K562 (cell line): ENCODE measurements around the gene OR2A25. TPM values are rescaled to one million over a fixed set of nuclear protein-coding genes. Genes with fewer than 3 reads are reported as not detected.

Experiments used
- ATAC-seq: fragments of 200-7000 bp; cut with Tn5 transposase; 3 replicates; pipeline ENCODE4 v1.9.1; 2020; ENCODE audit warnings: moderate library complexity
- BruUV-seq: library from RNA; stranded (reverse); fragments of 400-500 nt; replicated peaks from 2 replicates; lab custom pipeline; 2021; lab: Mats Ljungman, UMichigan
- CTCF ChIA-PET: fragments of 300-600 bp; formaldehyde crosslinking; extraction: SDS; loops from one replicate; lab custom pipeline; 2021; ENCODE audit warnings: low intra/inter-chr PET ratio; lab: Yijun Ruan, JAX
- POLR2A ChIA-PET: fragments of 300-600, 350-650 bp; sonication (Branson Sonifier 250); formaldehyde crosslinking; extraction: SDS; loops from one replicate; lab custom pipeline; 2021; ENCODE audit warnings: antibody characterized with exemption, inconsistent platforms; lab: Yijun Ruan, JAX
- DNase-seq, 4 experiments: peaks; one replicate each; pipeline versions ENCODE4 v3.0.0 to v3.0.0-alpha.2; 2011 to 2018; ENCODE audit warnings: low spot score in 3 of 4, mixed read lengths in 3 of 4; ENCODE audit errors: extremely low read depth in 1 of 4
- FAIRE-seq: peaks from 2 replicates; lab custom pipeline; 2011; peaks lifted over from hg19 to GRCh38; lab: Jason Lieb, UNC
- H2AFZ ChIP-seq: 2 replicates; pipeline ENCODE4 v1.6.0; 2011; ENCODE audit warnings: low read depth, low read length, control low read depth, inconsistent platforms
- H3K27ac ChIP-seq: fragments of 200-600 bp; 3 replicates; pipeline ENCODE4 v1.8.0; 2011; ENCODE audit warnings: low read depth, mild to moderate bottlenecking, control low read depth, inconsistent platforms, low read length, moderate library complexity, mixed read lengths; ENCODE audit errors: extremely low read depth
- H3K27me3 ChIP-seq, 2 experiments: fragments of 300-600 bp in 1 of 2; 2 replicates in 1 of 2; 3 replicates in 1 of 2; pipeline versions ENCODE4 v1.6.0 to v1.8.0; 2011; ENCODE audit warnings: inconsistent platforms in 2 of 2, low read length in 2 of 2, mild to moderate bottlenecking in 1 of 2, mixed read lengths in 1 of 2, moderate library complexity in 1 of 2; ENCODE audit not compliant: control insufficient read depth in 2 of 2, insufficient read depth in 2 of 2
- H3K36me3 ChIP-seq: fragments of 300-600 bp; 3 replicates; pipeline ENCODE4 v1.8.0; 2011; ENCODE audit warnings: mild to moderate bottlenecking, low read length, inconsistent platforms; ENCODE audit not compliant: control insufficient read depth, insufficient read depth
- H3K4me1 ChIP-seq, 2 experiments: fragments of 200-600 bp in 1 of 2; replicated peaks in 1 of 2; 2 replicates in 1 of 2; 3 replicates in 1 of 2; pipeline versions ENCODE4 v1.5.1 to v1.8.0; 2011; ENCODE audit warnings: inconsistent platforms in 2 of 2, low read length in 2 of 2, mild to moderate bottlenecking in 1 of 2, mixed read lengths in 1 of 2, moderate library complexity in 1 of 2; ENCODE audit not compliant: control insufficient read depth in 2 of 2, insufficient read depth in 2 of 2
- H3K4me2 ChIP-seq: 2 replicates; pipeline ENCODE4 v1.6.1; 2011; ENCODE audit warnings: low read length, control low read depth, inconsistent platforms, mixed read lengths; ENCODE audit not compliant: insufficient read depth
- H3K4me3 ChIP-seq: fragments of 200-600 bp; sonication (generic), shearing (Covaris generic); 2 replicates; pipeline ENCODE4 v1.5.1; 2016; ENCODE audit warnings: control low read depth, inconsistent platforms
- H3K79me2 ChIP-seq: fragments of 200-600 bp; 3 replicates; pipeline ENCODE4 v1.8.0; 2011; ENCODE audit warnings: low read length, inconsistent platforms; ENCODE audit not compliant: control insufficient read depth, insufficient read depth
- H3K9ac ChIP-seq, 2 experiments: 2 replicates each; pipeline versions ENCODE4 v1.6.0 to v1.6.1; 2011; ENCODE audit warnings: low read depth in 2 of 2, low read length in 2 of 2, control low read depth in 1 of 2, inconsistent platforms in 1 of 2, mild to moderate bottlenecking in 1 of 2, mixed read lengths in 1 of 2; ENCODE audit not compliant: insufficient read depth in 1 of 2
- H3K9me1 ChIP-seq: one replicate; pipeline ENCODE4 v1.6.0; 2011; ENCODE audit warnings: inconsistent platforms, mild to moderate bottlenecking, low read length, moderate library complexity; ENCODE audit not compliant: control insufficient read depth, insufficient read depth
- H3K9me3 ChIP-seq: replicated peaks from 2 replicates; pipeline ENCODE4 v1.5.1; 2011; ENCODE audit warnings: low read depth, low read length, inconsistent platforms; ENCODE audit not compliant: control insufficient read depth, insufficient read depth
- H4K20me1 ChIP-seq: replicated peaks from 2 replicates; pipeline ENCODE4 v1.6.1; 2011; ENCODE audit warnings: low read length, inconsistent platforms, mixed read lengths; ENCODE audit not compliant: control insufficient read depth, insufficient read depth
- ATF7 ChIP-seq: fragments of 450-650 bp; IDR thresholded peaks from 2 replicates; pipeline ENCODE4 v1.7.1; 2014; ENCODE audit warnings: mild to moderate bottlenecking, moderate library complexity
- ELF2 ChIP-seq: fragments of 250-450 bp; sonication (Bioruptor Pico); IDR thresholded peaks from 2 replicates; pipeline ENCODE4 v1.5.0; 2021; ENCODE audit warnings: mild to moderate bottlenecking
- ETV6 ChIP-seq, 3 experiments: fragments of 150-350 bp in 1 of 3; sonication (generic) in 1 of 3; formaldehyde crosslinking in 1 of 3; IDR thresholded peaks; 2 replicates each; pipeline versions ENCODE4 v1.6.1 to v1.8.0; 2014 to 2022; ENCODE audit warnings: borderline replicate concordance in 2 of 3, low read depth in 2 of 3, antibody characterized with exemption in 1 of 3, low read length in 1 of 3, mild to moderate bottlenecking in 1 of 3, missing genetic modification reagents in 1 of 3
- FOXM1 ChIP-seq, 2 experiments: fragments of 450-650 bp in 1 of 2; sonication (generic) in 1 of 2; formaldehyde crosslinking in 1 of 2; IDR thresholded peaks; 2 replicates each; pipeline versions ENCODE4 v1.6.1 to v1.9.0; 2017 to 2022; ENCODE audit warnings: low read depth in 2 of 2, mild to moderate bottlenecking in 2 of 2, missing genetic modification reagents in 1 of 2, moderate library complexity in 1 of 2
- HDGF ChIP-seq: fragments of 450-650 bp; IDR thresholded peaks from 2 replicates; pipeline ENCODE4 v1.6.1; 2016
- MED1 ChIP-seq: sonication (generic); formaldehyde crosslinking; IDR thresholded peaks from 2 replicates; pipeline ENCODE4 v1.8.1; 2023; ENCODE audit warnings: missing genetic modification reagents, borderline replicate concordance
- PHTF2 ChIP-seq: fragments of 250-450 bp; sonication (Bioruptor Pico); IDR thresholded peaks from 2 replicates; pipeline ENCODE4 v1.5.0; 2021; ENCODE audit warnings: mild to moderate bottlenecking
- ZNF165 ChIP-seq: fragments of 250-450 bp; sonication (Bioruptor Pico); IDR thresholded peaks from 2 replicates; pipeline ENCODE4 v1.4.0; 2020; ENCODE audit warnings: borderline replicate concordance
- WGBS: fragments of 100-300 bp; shearing (Covaris generic); methylation state at CpG from one replicate; pipeline ENCODE4 v1.1.6; 2016; ENCODE audit warnings: low coverage, mixed read lengths; ENCODE audit not compliant: insufficient coverage; ENCODE audit errors: missing lambda C conversion rate; 5-methylcytosine and 5-hydroxymethylcytosine counted together
- in situ Hi-C: fragments of 300-500 bp; cut with MboI; formaldehyde crosslinking; loops from 4 replicates; pipeline ENCODE4 v1.15.0; 2018; ENCODE audit warnings: inconsistent platforms, mixed read lengths
- intact Hi-C: fragments of 100-400 bp; cut with micrococcal nuclease; formaldehyde crosslinking; loops from 2 replicates; pipeline ENCODE4 v1.14.2; 2022
- polyA plus RNA-seq, 8 experiments: library from polyadenylated mRNA; depleted of rRNA in 4 of 8; stranded (reverse) in 5 of 8; unstranded in 3 of 8; fragments of >200 nt; fragmentation: Nextera tagmentation in 2 of 8; fragmentation: Illumina TruSeq in 1 of 8; extraction: Ambion mirVana in 2 of 8; extraction: Trizol in 1 of 8; gene quantifications; 2 replicates each; pipeline versions ENCODE4 v1.2.1 to v1.2.3, GENCODE V29; 2011 to 2014; ENCODE audit warnings: inconsistent platforms in 1 of 8, missing spikeins in 1 of 8
- total RNA-seq, 7 experiments: library from RNA; depleted of rRNA in 6 of 7; stranded (reverse); fragments of >200 nt in 6 of 7; fragmentation: Illumina TruSeq in 2 of 7; extraction: Trizol in 2 of 7; gene quantifications; 2 replicates each; pipeline versions ENCODE4 v1.2.1 to v1.2.3, GENCODE V29; 2011 to 2021; ENCODE audit warnings: low replicate concordance in 1 of 7

The OR2A25 gene
- total and polyA plus RNA-seq, 9 of the 15 experiments (the other 6 are each of a cell fraction or from before 2014, with no cell fraction given) = not detected

DNA sequence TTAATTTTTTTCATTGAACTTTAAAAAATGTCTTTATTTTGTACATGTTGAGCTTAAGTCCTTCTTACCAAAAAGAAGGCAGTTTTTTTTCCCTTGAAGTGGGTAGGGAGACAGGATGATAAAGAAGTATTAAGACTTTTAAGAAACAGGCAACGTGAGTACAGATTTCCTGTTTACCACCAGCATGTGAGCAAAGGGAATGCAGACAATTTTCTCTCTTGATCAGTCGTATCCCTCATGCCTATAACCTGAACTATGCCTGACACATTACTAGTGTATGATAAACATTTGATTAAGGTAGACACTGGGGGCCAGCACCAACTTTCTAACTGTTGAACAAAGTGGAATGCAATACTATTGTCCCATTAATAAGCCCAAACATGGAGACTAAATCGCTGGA, 31.0 kb downstream of the OR2A25 start:
- Histone ChIP-seq H3K27ac (no peak overlapping the region), H3K4me3 (no peak overlapping the region), H3K79me2 (no peaks in the 10 kb centered on the region), H2AFZ (no peak overlapping the region), H3K27me3 (no peaks in the 10 kb centered on the region), H4K20me1 (no peaks in the 10 kb centered on the region), H3K4me1 (no peaks in the 10 kb centered on the region), H3K9me1 (no peaks in the 10 kb centered on the region), H3K9ac (no peak overlapping the region), H3K9me3 (no peaks in the 10 kb centered on the region), H3K36me3 (no peaks in the 10 kb centered on the region), H3K4me2 (no peak overlapping the region)
- DNase-seq (no peak), FAIRE-seq (no peak), ATAC-seq (no peak)
- ChIA-PET POLR2A (no interaction called here), CTCF (no interaction called here)
- no peak for TF ChIP-seq ETV6 (IDR thresholded peaks at IDR 0.05; ENCODE audit: borderline replicate concordance in 1 of 2, low read depth in 2 of 2, low read length in 1 of 2)
- no peak for TF ChIP-seq ETV6 (CRISPR knock-in tag; IDR thresholded peaks at IDR 0.05; ENCODE audit: borderline replicate concordance)
- intact Hi-C loops = no loop called here
- no TSS peak for BruUV-seq
- in situ Hi-C loops = no loop called here
- WGBS = 2% methylated on average over 3 of the region's 3 CpGs

DNA sequence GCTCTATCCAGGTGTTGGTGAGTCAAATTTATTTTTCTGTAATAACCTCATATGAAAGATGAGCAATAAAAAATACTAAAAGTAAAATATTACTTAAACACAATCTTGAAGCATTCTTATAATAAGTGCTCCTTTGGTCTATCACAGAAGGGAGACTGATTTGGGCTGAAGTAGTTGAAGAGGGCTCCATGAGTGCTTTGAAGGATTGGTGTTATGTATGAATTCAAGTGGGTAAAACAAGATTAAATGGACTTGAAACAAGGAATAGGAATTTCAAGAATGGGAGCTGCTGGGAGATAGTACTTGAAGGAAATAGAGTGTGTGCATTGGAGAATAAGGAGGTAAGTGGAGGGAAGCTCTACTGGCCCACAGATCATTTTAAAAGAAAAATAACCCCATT, 32.4 kb downstream of the OR2A25 start:
- ChIA-PET POLR2A (no interaction called here), CTCF (no interaction called here)
- Histone ChIP-seq H3K9me1 (no peaks in the 10 kb centered on the region), H3K4me3 (no peak overlapping the region), H3K9me3 (no peaks in the 10 kb centered on the region), H3K36me3 (no peaks in the 10 kb centered on the region), H3K9ac (no peak overlapping the region), H3K4me2 (no peak overlapping the region), H3K27ac (no peak overlapping the region), H4K20me1 (no peaks in the 10 kb centered on the region), H3K79me2 (no peaks in the 10 kb centered on the region), H3K27me3 (no peaks in the 10 kb centered on the region), H3K4me1 (no peaks in the 10 kb centered on the region), H2AFZ (no peak overlapping the region)
- FAIRE-seq = no peak
- intact Hi-C loops (no loop called here), in situ Hi-C loops (no loop called here)
- ATAC-seq = no peak
- DNase-seq = no peak
- no TSS peak for BruUV-seq
- TF ChIP-seq PHTF2 (CRISPR knock-in tag) = no peak
- no peak for TF ChIP-seq MED1 (CRISPR knock-in tag)
- no peak for TF ChIP-seq ZNF165 (CRISPR knock-in tag)
- no peak for TF ChIP-seq HDGF
- no peak for TF ChIP-seq ELF2 (CRISPR knock-in tag)
- no peak for TF ChIP-seq FOXM1 (IDR thresholded peaks at IDR 0.05; ENCODE audit: low read depth)
- no peak for TF ChIP-seq FOXM1 (CRISPR knock-in tag; IDR thresholded peaks at IDR 0.05; ENCODE audit: low read depth)
- TF ChIP-seq ATF7 = no peak
